GM12892 (cell line): ENCODE measurements around the gene OPN3.

Experiments used
- POLR2A ChIP-seq: IDR thresholded peaks from 2 replicates; pipeline ENCODE4 v1.6.1; 2011; ENCODE audit warnings: low read depth, low read length, control low read depth
- POLR2AphosphoS5 ChIP-seq: IDR thresholded peaks from 2 replicates; pipeline ENCODE4 v1.6.1; 2011; ENCODE audit warnings: low read depth, low read length, control low read depth
- TAF1 ChIP-seq: IDR thresholded peaks from 2 replicates; pipeline ENCODE4 v1.6.1; 2011; ENCODE audit warnings: low read depth, mild to moderate bottlenecking, control low read depth, low read length, borderline replicate concordance

DNA sequence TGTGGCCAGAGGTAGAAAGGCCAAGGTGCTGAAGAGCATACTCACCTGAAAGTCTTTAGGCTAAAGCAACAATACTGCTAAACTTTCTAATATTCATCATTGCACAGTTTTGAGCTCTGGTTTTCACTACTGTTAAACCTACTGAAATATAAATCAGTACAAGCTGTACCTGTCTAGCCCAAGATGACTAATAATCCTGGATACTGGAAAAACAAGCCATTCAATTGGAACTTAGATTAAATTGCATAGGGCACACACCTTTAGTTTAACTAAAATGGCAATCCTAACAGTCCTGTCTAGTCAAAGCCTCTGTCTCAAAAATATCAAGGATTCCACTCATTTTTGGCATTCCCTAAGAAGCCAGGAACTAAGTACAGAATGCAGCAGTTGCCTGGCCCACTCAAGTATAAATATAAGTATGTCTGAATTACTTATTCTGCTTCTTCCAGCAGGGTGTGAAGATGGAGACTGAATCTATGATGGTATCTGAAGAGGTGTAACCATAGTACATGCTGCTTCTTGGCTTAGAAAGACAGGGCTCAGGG, 3.1 kb downstream of the OPN3 start:
- TF ChIP-seq POLR2A, result no peak
- no peak for TF ChIP-seq POLR2AphosphoS5
- TF ChIP-seq TAF1, result no peak
